WTC11 (cell line): Measurements from ENCODE around the gene NAT9.

Experiments used
- ATF2 ChIP-seq: sonication (generic); formaldehyde crosslinking; IDR thresholded peaks from 2 replicates; pipeline ENCODE4 v1.8.1; 2022; ENCODE audit warnings: low read depth, missing genetic modification reagents, borderline replicate concordance
- ATF3 ChIP-seq: sonication (generic); formaldehyde crosslinking; conservative IDR thresholded peaks from 2 replicates; pipeline ENCODE4 v1.8.1; 2022; ENCODE audit warnings: mild to moderate bottlenecking, missing genetic modification reagents
- CTCF ChIP-seq: fragments of 200-600 bp; IDR thresholded peaks from 2 replicates; pipeline ENCODE4 v1.8.0; 2022; ENCODE audit warnings: antibody characterized with exemption
- E2F4 ChIP-seq: sonication (generic); formaldehyde crosslinking; IDR thresholded peaks from 2 replicates; pipeline ENCODE4 v1.8.1; 2022; ENCODE audit warnings: low read depth, mild to moderate bottlenecking, moderate library complexity, missing genetic modification reagents, borderline replicate concordance
- ELF4 ChIP-seq: sonication (generic); formaldehyde crosslinking; IDR thresholded peaks from 2 replicates; pipeline ENCODE4 v1.8.1; 2022; ENCODE audit warnings: low read depth, mild to moderate bottlenecking, moderate library complexity, missing genetic modification reagents
- HMGXB4 ChIP-seq: sonication (generic); formaldehyde crosslinking; IDR thresholded peaks from 2 replicates; pipeline ENCODE4 v1.8.1; 2023; ENCODE audit warnings: mild to moderate bottlenecking, moderate library complexity, missing genetic modification reagents
- JUN ChIP-seq: sonication (generic); formaldehyde crosslinking; IDR thresholded peaks from 2 replicates; pipeline ENCODE4 v1.8.0; 2023; ENCODE audit warnings: mild to moderate bottlenecking, missing genetic modification reagents
- MLX ChIP-seq: sonication (generic); formaldehyde crosslinking; IDR thresholded peaks from 2 replicates; pipeline ENCODE4 v1.8.1; 2023; ENCODE audit warnings: mild to moderate bottlenecking, missing genetic modification reagents, moderate library complexity
- NFATC4 ChIP-seq: fragments of 250-450 bp; sonication (Bioruptor Pico); IDR thresholded peaks from 2 replicates; pipeline ENCODE4 v1.9.0; 2021; ENCODE audit warnings: mild to moderate bottlenecking
- NFE2L1 ChIP-seq: sonication (generic); formaldehyde crosslinking; IDR thresholded peaks from 2 replicates; pipeline ENCODE4 v1.8.1; 2023; ENCODE audit warnings: missing genetic modification reagents
- NFYB ChIP-seq: sonication (generic); formaldehyde crosslinking; conservative IDR thresholded peaks from 2 replicates; pipeline ENCODE4 v1.8.0; 2022; ENCODE audit warnings: low read depth, missing genetic modification reagents
- NR2C2 ChIP-seq: sonication (generic); formaldehyde crosslinking; IDR thresholded peaks from 2 replicates; pipeline ENCODE4 v1.8.0; 2022; ENCODE audit warnings: mild to moderate bottlenecking, missing genetic modification reagents
- PREB ChIP-seq: sonication (generic); formaldehyde crosslinking; IDR thresholded peaks from 2 replicates; pipeline ENCODE4 v1.8.1; 2022; ENCODE audit warnings: mild to moderate bottlenecking, missing genetic modification reagents, moderate library complexity, borderline replicate concordance
- PRRX2 ChIP-seq: fragments of 250-450 bp; sonication (Bioruptor Pico); IDR thresholded peaks from 2 replicates; pipeline ENCODE4 v1.8.0; 2021; ENCODE audit warnings: mild to moderate bottlenecking

- no peak for TF ChIP-seq PREB (CRISPR knock-in tag)
- TF ChIP-seq ELF4 (CRISPR knock-in tag) = no peak
- no peak for TF ChIP-seq ATF2 (CRISPR knock-in tag)
- no peak for TF ChIP-seq NFATC4 (CRISPR knock-in tag)
- TF ChIP-seq CTCF = no peak
- no peak for TF ChIP-seq NR2C2 (CRISPR knock-in tag)
- TF ChIP-seq ATF3 (CRISPR knock-in tag) = no peak
- no peak for TF ChIP-seq JUN (CRISPR knock-in tag)
- no peak for TF ChIP-seq HMGXB4
- no peak for TF ChIP-seq NFYB
- TF ChIP-seq PRRX2 (CRISPR knock-in tag) = no peak
- TF ChIP-seq E2F4 (CRISPR knock-in tag) = no peak
- no peak for TF ChIP-seq NFE2L1 (CRISPR knock-in tag)
- no peak for TF ChIP-seq MLX (CRISPR knock-in tag)
These were observed 20.6 kb downstream of the NAT9 start for GRCh38 chr17:74755533-74755932.
